Measurements from ENCODE around the gene MAGI3. TPM values are rescaled to one million over a fixed set of nuclear protein-coding genes. Genes with fewer than 3 reads are reported as not detected.
"Not testable (repeated sequence)": the region's sequence is repeated elsewhere in the genome, so short reads cannot be mapped to it uniquely, and the experiment has no call there.

MAGI3 gene
- polyA plus RNA-seq, 1 donor from 2014 or later, result 10.8 TPM

- TF ChIP-seq POLR2AphosphoS5 (IDR thresholded peaks at IDR 0.05), result no peak
- TF ChIP-seq EP300 (conservative IDR thresholded peaks at IDR 0.05; ENCODE audit: poor library complexity, severe bottlenecking), result no peak
- no peak for TF ChIP-seq RAD21 (conservative IDR thresholded peaks at IDR 0.05)
- TF ChIP-seq MXI1 (conservative IDR thresholded peaks at IDR 0.05; ENCODE audit: poor library complexity, severe bottlenecking), result no peak
- TF ChIP-seq CTCF (IDR thresholded peaks at IDR 0.05; ENCODE audit: poor library complexity, severe bottlenecking), result no peak
- no peak for TF ChIP-seq SMC3 (conservative IDR thresholded peaks at IDR 0.05; ENCODE audit: poor library complexity)
- no peak for TF ChIP-seq EZH2 (IDR thresholded peaks at IDR 0.05; ENCODE audit: borderline replicate concordance, insufficient read depth, low read length, poor library complexity, severe bottlenecking)
- no peak for TF ChIP-seq TAF1 (IDR thresholded peaks at IDR 0.05; ENCODE audit: low read depth)
- Histone ChIP-seq H3K9me3 (ENCODE audit: low read length) (no peaks in the 10 kb centered on the region), H3K27ac (ENCODE audit: low read length) (no peak overlapping the region), H2AFZ (ENCODE audit: low read depth, low read length) (no peak overlapping the region), H3K4me2 (ENCODE audit: low read length) (no peak overlapping the region), H3K9ac (ENCODE audit: low read length) (no peak overlapping the region), H3K9me2 (ENCODE audit: insufficient read depth, low read length) (no peaks in the 10 kb centered on the region), H4K20me1 (ENCODE audit: insufficient read depth) (no peaks in the 10 kb centered on the region), H3K27me3 (ENCODE audit: insufficient read depth, low read depth, low read length) (no peaks in the 10 kb centered on the region), H3F3A (ENCODE audit: insufficient read depth, low read length, poor library complexity, severe bottlenecking) (no peaks in the 10 kb centered on the region), H3K36me3 (ENCODE audit: insufficient read depth, low read length) (no peaks in the 10 kb centered on the region), H3K4me3 (ENCODE audit: low read length) (no peak overlapping the region), H3K79me2 (replicated peaks; ENCODE audit: insufficient read depth, low read length) (peaks cover 7% of the 10 kb centered on the region)
Observed at GRCh38 chr1:113409363-113409762, 19.0 kb downstream of the MAGI3 start.

DNA sequence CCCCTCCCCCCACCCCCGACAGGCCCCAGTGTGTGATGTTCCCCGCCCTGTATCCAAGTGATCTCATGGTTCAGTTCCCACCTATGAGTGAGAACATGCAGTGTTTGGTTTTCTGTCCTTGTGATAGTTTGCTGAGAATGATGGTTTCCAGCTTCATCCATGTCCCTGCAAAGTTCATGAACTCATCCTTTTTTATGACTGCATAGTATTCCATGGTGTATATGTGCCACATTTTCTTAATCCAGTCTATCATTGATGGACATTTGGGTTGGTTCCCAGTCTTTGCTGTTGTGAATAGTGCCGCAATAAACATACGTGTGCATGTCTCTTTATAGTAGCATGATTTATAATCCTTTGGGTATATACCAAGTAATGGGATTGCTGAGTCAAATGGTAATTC, 21.7 kb downstream of the MAGI3 start:
- not testable (repeated sequence) for H3K36me3 ChIP-seq (ENCODE audit: insufficient read depth, low read length); H3F3A ChIP-seq (ENCODE audit: insufficient read depth, low read length, poor library complexity, severe bottlenecking); H3K9me2 ChIP-seq (ENCODE audit: insufficient read depth, low read length); H3K9me3 ChIP-seq (ENCODE audit: low read length); H4K20me1 ChIP-seq (ENCODE audit: insufficient read depth); H3K9ac ChIP-seq (ENCODE audit: low read length); H3K4me3 ChIP-seq (ENCODE audit: low read length); H3K4me2 ChIP-seq (ENCODE audit: low read length); H3K27ac ChIP-seq (ENCODE audit: low read length); H3K27me3 ChIP-seq (ENCODE audit: insufficient read depth, low read depth, low read length); H2AFZ ChIP-seq (ENCODE audit: low read depth, low read length); H3K79me2 ChIP-seq (replicated peaks; ENCODE audit: insufficient read depth, low read length)

DNA sequence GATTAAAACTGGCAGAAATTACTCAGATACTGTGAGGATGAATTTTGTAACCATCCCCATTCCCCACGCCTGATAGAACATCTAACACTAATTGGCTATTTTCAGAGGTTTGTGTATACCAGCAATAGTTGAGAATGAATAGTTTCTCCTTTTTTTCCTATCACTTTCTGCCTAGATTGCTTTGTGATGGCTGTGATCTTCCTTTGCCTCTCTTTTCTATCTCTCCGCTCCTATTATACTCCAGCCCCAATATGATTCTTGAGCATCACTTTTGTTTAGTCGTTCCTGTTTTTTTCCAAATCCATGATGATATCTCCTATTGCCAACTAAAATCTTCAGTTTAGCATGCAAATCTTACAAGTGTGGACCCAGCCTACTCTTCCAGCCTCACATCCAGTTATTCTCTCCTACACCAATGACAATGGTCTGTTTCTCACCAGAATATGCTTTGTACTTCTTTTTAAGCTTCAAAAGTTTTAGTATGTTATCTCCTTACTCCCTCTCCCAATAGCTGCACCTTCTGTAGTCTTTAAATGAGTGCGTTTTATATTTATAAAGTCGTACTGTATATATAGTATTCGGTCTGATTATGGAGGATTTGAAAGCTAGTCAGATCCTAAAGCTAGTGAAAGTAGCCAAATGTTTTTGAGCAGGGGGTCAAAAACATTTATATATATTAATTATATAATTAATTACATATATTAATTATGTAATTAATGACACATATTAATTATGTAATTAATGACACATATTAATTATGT, 25.2 kb downstream of the MAGI3 start:
- Histone ChIP-seq H3K79me2 (replicated peaks; ENCODE audit: insufficient read depth, low read length) (no peaks in the 10 kb centered on the region), H3K27ac (ENCODE audit: low read length) (no peak overlapping the region), H3K9me3 (ENCODE audit: low read length) (no peaks in the 10 kb centered on the region)

GRCh38 chr1:113416071-113416470, 25.8 kb downstream of the MAGI3 start:
- not testable (repeated sequence) for H3K9me3 ChIP-seq (ENCODE audit: low read length); H3K9me2 ChIP-seq (ENCODE audit: insufficient read depth, low read length); H3F3A ChIP-seq (ENCODE audit: insufficient read depth, low read length, poor library complexity, severe bottlenecking); H4K20me1 ChIP-seq (ENCODE audit: insufficient read depth); H3K79me2 ChIP-seq (replicated peaks; ENCODE audit: insufficient read depth, low read length); H3K27me3 ChIP-seq (ENCODE audit: insufficient read depth, low read depth, low read length); H3K27ac ChIP-seq (ENCODE audit: low read length); H3K4me2 ChIP-seq (ENCODE audit: low read length); H3K36me3 ChIP-seq (ENCODE audit: insufficient read depth, low read length); H2AFZ ChIP-seq (ENCODE audit: low read depth, low read length); H3K9ac ChIP-seq (ENCODE audit: low read length); H3K4me3 ChIP-seq (ENCODE audit: low read length)

More for the DNA sequence above, 25.2 kb downstream of the MAGI3 start:
- H4K20me1 ChIP-seq (ENCODE audit: insufficient read depth), result no peaks in the 10 kb centered on the region
- no peaks in the 10 kb centered on the region for H3K36me3 ChIP-seq (ENCODE audit: insufficient read depth, low read length)
- no peaks in the 10 kb centered on the region for H3F3A ChIP-seq (ENCODE audit: insufficient read depth, low read length, poor library complexity, severe bottlenecking)
- no peak overlapping the region for H2AFZ ChIP-seq (ENCODE audit: low read depth, low read length)
- no peak overlapping the region for H3K4me3 ChIP-seq (ENCODE audit: low read length)
- H3K27me3 ChIP-seq (ENCODE audit: insufficient read depth, low read depth, low read length), result no peaks in the 10 kb centered on the region
- TF ChIP-seq SMC3 (conservative IDR thresholded peaks at IDR 0.05; ENCODE audit: poor library complexity) (no peak), RAD21 (conservative IDR thresholded peaks at IDR 0.05) (no peak), EZH2 (IDR thresholded peaks at IDR 0.05; ENCODE audit: borderline replicate concordance, insufficient read depth, low read length, poor library complexity, severe bottlenecking) (no peak), TAF1 (IDR thresholded peaks at IDR 0.05; ENCODE audit: low read depth) (no peak), POLR2AphosphoS5 (IDR thresholded peaks at IDR 0.05) (no peak)
- no peak overlapping the region for H3K4me2 ChIP-seq (ENCODE audit: low read length)
- H3K9ac ChIP-seq (ENCODE audit: low read length), result no peak overlapping the region
- H3K9me2 ChIP-seq (ENCODE audit: insufficient read depth, low read length), result no peaks in the 10 kb centered on the region

Data from neural cell (in vitro differentiated cells).